A673 (cell line): Measurements from ENCODE around the gene KRT82. TPM values are rescaled to one million over a fixed set of nuclear protein-coding genes. Genes with fewer than 3 reads are reported as not detected.

Source experiments
- BruUV-seq: library from RNA; stranded (reverse); fragments of 400-500 nt; replicated peaks from 2 replicates; lab custom pipeline; 2021; lab: Mats Ljungman, UMichigan
- CTCF ChIA-PET: fragments of 300-600 bp; sonication (Branson Sonifier 250); formaldehyde crosslinking; loops from one replicate; lab custom pipeline; 2022; ENCODE audit warnings: antibody characterized with exemption; lab: Charles Lee
- POLR2A ChIA-PET: fragments of 300-600 bp; sonication (Branson Sonifier 250); formaldehyde crosslinking; loops from one replicate; lab custom pipeline; 2022; ENCODE audit warnings: antibody characterized with exemption; ENCODE audit not compliant: low non-redundant PET; lab: Charles Lee
- DNase-seq: peaks from one replicate; pipeline ENCODE4 v3.0.0-alpha.2; 2015; ENCODE audit warnings: low spot score
- H3K27ac ChIP-seq: fragments of 200-600 bp; sonication (generic); 2 replicates; pipeline ENCODE4 v1.5.1; 2016; ENCODE audit warnings: mixed run types, low read depth, mild to moderate bottlenecking, mixed read lengths, antibody characterized with exemption, low read length; ENCODE audit not compliant: poor library complexity, severe bottlenecking
- H3K27me3 ChIP-seq: fragments of 200-600 bp; sonication (generic); replicated peaks from 2 replicates; pipeline ENCODE4 v1.6.1; 2017; ENCODE audit warnings: mixed run types, low read depth, mild to moderate bottlenecking, mixed read lengths, antibody characterized with exemption, low read length; ENCODE audit not compliant: insufficient read depth, poor library complexity
- H3K36me3 ChIP-seq: fragments of 200-600 bp; sonication (generic); 2 replicates; pipeline ENCODE4 v1.6.1; 2016; ENCODE audit warnings: mixed run types, mild to moderate bottlenecking, mixed read lengths, antibody characterized with exemption, low read length; ENCODE audit not compliant: insufficient read depth, poor library complexity, severe bottlenecking
- H3K4me1 ChIP-seq: fragments of 200-600 bp; sonication (generic); 2 replicates; pipeline ENCODE4 v1.6.1; 2017; ENCODE audit warnings: mixed run types, mild to moderate bottlenecking, mixed read lengths, antibody characterized with exemption, low read length; ENCODE audit not compliant: insufficient read depth, poor library complexity, severe bottlenecking
- H3K4me3 ChIP-seq: fragments of 200-600 bp; sonication (generic); 2 replicates; pipeline ENCODE4 v1.5.1; 2016; ENCODE audit warnings: low read depth, mixed run types, mild to moderate bottlenecking, mixed read lengths, low read length; ENCODE audit not compliant: poor library complexity, severe bottlenecking
- H3K9me3 ChIP-seq: fragments of 200-600 bp; sonication (generic); 2 replicates; pipeline ENCODE4 v1.6.1; 2016; ENCODE audit warnings: mixed run types, low read depth, mild to moderate bottlenecking, mixed read lengths, antibody characterized with exemption, low read length; ENCODE audit not compliant: poor library complexity, severe bottlenecking
- EZH2 ChIP-seq: fragments of 200-600 bp; sonication (generic); IDR thresholded peaks from 2 replicates; pipeline ENCODE4 v1.6.1; 2017; ENCODE audit warnings: borderline replicate concordance, low read depth, mild to moderate bottlenecking, mixed read lengths, antibody characterized with exemption, low read length; ENCODE audit not compliant: poor library complexity, severe bottlenecking
- intact Hi-C: fragments of 100-400 bp; cut with micrococcal nuclease; formaldehyde crosslinking; loops from one replicate; pipeline ENCODE4 v1.10.0; 2022; ENCODE audit not compliant: unreplicated experiment
- total RNA-seq: library from RNA; stranded (reverse); gene quantifications from 2 replicates; pipeline ENCODE4 v1.2.3, GENCODE V29; 2021
- TF ChIP-seq, protein P1 (sequence below): fragments of 300-800, 200-600 bp; sonication (generic); conservative IDR thresholded peaks from 2 replicates; pipeline ENCODE4 v1.5.1; 2017; ENCODE audit warnings: low read depth, mild to moderate bottlenecking, antibody characterized with exemption, low read length, moderate library complexity, mixed read lengths

The KRT82 gene
- total RNA-seq, 1 experiment from 2014 or later, result not detected

DNA sequence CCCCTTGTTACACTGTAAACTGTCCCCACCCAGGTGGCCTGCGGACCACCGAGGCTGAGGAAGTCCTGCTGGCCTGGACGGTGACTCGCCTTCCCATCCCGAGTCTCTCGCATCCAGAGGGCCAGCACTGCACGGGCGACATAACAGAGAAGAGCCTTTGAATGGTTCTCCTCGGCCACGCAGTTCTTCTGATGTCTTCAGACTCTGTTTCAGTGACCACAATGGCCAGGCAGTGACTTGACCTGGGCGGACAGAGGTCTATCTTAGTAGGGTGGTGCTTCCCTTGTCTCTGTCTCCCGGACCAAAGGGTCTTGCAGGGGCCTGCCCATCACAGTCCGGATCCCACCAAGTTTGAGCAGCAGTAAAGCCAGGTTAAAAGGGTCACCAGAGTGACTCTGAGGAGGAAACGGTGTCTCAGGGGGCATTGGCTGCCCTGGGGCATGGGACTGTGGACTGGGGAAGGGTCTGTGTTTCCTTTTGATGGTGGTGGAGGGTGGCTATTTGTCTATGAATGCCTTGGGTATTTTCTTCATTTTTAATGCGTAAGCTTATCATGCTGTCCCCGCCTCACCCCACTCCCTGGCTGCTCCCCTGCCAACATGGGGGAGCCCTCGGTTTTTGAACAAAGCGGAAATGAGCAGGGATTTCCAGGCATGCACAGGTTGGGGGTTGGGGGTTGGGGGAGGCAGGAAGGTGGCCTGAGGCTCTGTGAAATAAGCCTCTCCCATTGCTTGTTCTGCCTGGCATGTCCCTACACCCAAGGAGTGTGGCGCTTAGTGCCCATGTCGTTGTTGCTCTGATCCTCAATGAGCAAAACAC is 49.2 kb downstream of the KRT82 start:
- CTCF ChIA-PET, result no interaction called here
- intact Hi-C loops, result no loop called here

DNA sequence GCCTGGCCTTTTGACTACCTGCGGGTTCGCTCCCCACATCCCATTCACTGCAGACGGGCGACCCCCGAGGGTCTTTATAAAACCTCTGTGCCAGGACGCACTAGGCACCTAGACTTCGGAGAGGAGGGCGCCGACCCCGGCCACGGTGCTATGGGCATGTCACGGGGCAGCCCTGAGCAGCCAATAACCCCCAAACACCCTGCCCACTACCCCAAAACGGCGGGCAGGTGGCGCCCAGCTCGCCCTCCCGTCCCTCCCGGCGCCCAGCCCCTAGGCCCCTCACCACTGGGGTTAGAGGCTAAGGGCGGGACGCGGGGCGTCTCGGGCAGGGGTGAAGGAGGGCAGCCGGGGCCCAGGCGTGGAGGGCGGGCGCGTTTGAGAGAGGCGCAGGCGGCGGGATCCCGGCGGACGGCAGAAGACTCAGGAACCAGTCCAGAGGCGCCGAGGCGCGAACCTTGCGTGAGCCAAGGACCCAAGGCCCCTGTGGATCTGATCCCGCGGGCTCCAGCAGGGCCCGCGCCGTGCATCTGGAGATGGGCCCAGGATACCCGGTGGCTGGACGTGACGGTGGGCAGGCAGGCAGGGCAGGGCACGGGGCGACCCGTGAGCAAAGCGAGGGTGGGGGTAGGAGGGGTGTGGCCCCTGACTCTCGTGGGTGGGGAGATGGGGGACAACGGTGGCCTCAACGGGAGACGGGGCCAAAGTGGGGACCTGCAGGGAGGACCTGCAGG is 49.9 kb downstream of the KRT82 start:
- ChIA-PET CTCF (no interaction called here), POLR2A (no interaction called here)
- no TSS peak for BruUV-seq
- Histone ChIP-seq H3K4me1 (peaks cover 12% of the 10 kb centered on the region), H3K36me3 (no peaks in the 10 kb centered on the region), H3K9me3 (no peaks in the 10 kb centered on the region), H3K27ac (no peak overlapping the region), H3K27me3 (no peaks in the 10 kb centered on the region), H3K4me3 (no peak overlapping the region)
- no peak for DNase-seq
- no peak for TF ChIP-seq EZH2
- TF ChIP-seq, protein P1, sequence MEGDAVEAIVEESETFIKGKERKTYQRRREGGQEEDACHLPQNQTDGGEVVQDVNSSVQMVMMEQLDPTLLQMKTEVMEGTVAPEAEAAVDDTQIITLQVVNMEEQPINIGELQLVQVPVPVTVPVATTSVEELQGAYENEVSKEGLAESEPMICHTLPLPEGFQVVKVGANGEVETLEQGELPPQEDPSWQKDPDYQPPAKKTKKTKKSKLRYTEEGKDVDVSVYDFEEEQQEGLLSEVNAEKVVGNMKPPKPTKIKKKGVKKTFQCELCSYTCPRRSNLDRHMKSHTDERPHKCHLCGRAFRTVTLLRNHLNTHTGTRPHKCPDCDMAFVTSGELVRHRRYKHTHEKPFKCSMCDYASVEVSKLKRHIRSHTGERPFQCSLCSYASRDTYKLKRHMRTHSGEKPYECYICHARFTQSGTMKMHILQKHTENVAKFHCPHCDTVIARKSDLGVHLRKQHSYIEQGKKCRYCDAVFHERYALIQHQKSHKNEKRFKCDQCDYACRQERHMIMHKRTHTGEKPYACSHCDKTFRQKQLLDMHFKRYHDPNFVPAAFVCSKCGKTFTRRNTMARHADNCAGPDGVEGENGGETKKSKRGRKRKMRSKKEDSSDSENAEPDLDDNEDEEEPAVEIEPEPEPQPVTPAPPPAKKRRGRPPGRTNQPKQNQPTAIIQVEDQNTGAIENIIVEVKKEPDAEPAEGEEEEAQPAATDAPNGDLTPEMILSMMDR, result no peak
- intact Hi-C loops, result no loop called here

More for the DNA sequence above, 49.2 kb downstream of the KRT82 start:
- no peaks in the 10 kb centered on the region for H3K27me3 ChIP-seq
- no peaks in the 10 kb centered on the region for H3K9me3 ChIP-seq
- TF ChIP-seq, protein P1, result no peak
- no peak for TF ChIP-seq EZH2
- POLR2A ChIA-PET, result no interaction called here
- H3K4me3 ChIP-seq, result no peak overlapping the region
- no peak for DNase-seq
- peaks cover 12% of the 10 kb centered on the region for H3K4me1 ChIP-seq
- no peaks in the 10 kb centered on the region for H3K36me3 ChIP-seq
- no TSS peak for BruUV-seq
- H3K27ac ChIP-seq, result no peak overlapping the region

DNA sequence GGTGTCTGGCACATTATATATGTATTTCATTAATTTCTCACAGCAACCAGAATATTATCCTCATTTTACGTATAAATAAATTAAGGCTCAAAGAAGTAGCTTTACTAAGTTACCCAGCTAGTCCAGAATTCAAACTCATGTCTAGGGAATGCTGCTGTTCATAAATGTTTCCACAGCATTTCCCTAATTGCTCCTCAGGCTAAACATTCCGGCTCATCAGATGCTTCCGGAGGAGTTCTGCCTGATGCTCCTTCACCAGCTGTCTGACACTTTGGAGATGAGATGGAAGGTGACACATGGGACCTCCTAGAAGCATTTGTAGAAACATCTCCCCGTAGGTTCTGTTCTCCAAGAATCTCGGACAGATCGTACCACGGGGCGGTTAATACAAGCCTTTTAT is 51.0 kb downstream of the KRT82 start:
- Histone ChIP-seq H3K4me3 (no peak overlapping the region), H3K27ac (no peak overlapping the region), H3K9me3 (no peaks in the 10 kb centered on the region), H3K27me3 (no peaks in the 10 kb centered on the region), H3K36me3 (no peaks in the 10 kb centered on the region), H3K4me1 (peaks cover 12% of the 10 kb centered on the region)
- BruUV-seq, result no TSS peak
- CTCF ChIA-PET, result no interaction called here
- POLR2A ChIA-PET, result no interaction called here
- intact Hi-C loops, result no loop called here
- no peak for TF ChIP-seq EZH2
- TF ChIP-seq, protein P1, result no peak
- DNase-seq, result no peak
